ENCODE data around the gene OR9A2. TPM values are rescaled to one million over a fixed set of nuclear protein-coding genes. Genes with fewer than 3 reads are reported as not detected.

OR9A2 gene
- total and polyA plus RNA-seq, 11 donors = 0.29 TPM; not detected in 10

DNA sequence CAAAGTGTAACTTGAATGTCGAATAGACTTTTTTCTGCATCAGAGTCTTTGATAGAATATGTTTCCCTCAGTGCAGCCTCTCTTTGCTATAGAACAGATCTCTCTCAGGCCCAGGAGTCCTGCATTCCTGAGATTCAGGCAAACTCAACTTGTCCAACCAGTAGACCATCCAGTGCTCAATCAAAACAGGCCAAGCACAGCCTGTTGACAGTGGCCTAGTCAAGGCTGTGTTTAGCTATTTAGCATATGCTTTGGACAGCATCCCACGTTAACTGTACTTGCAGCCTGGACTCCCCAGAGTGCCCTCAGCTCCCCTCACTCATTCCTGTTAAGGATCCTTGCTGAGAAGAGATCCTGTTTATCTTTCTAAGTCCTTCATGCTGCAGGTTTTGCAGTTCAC, 41.5 kb upstream of the OR9A2 start:
- no peak for ATAC-seq

DNA sequence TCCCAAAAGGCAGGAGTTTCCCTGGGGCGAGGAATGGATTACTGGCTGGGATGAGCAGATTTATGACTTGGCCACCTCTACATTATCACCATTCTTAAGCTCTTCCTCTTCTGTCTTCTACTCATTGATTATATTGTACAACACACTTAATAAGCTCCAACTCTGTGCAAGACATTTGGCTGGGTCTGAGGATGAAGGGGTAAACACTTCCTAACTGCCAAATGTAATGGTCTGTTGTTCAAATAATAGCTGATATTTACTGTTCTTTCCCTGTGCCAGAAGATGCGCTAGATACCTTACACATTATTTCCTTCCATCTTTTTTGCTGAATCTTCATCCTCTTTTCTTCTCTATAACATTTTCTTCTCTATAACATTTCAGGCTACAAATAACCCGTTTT, 36.8 kb upstream of the OR9A2 start:
- ATAC-seq (no peak), DNase-seq (no peak)
- Histone ChIP-seq H3K27me3 (no peaks in the 10 kb centered on the region), H3K27ac (no peak overlapping the region), H3K4me1 (no peaks in the 10 kb centered on the region), H3K9me3 (peaks cover 0 to 3% (median 0%) of the 10 kb centered on the region in 12 donors), H3K36me3 (no peaks in the 10 kb centered on the region), H3K4me3 (no peak overlapping the region)
- no peak for TF ChIP-seq POLR2A (IDR thresholded peaks at IDR 0.05)
- TF ChIP-seq, protein P1, sequence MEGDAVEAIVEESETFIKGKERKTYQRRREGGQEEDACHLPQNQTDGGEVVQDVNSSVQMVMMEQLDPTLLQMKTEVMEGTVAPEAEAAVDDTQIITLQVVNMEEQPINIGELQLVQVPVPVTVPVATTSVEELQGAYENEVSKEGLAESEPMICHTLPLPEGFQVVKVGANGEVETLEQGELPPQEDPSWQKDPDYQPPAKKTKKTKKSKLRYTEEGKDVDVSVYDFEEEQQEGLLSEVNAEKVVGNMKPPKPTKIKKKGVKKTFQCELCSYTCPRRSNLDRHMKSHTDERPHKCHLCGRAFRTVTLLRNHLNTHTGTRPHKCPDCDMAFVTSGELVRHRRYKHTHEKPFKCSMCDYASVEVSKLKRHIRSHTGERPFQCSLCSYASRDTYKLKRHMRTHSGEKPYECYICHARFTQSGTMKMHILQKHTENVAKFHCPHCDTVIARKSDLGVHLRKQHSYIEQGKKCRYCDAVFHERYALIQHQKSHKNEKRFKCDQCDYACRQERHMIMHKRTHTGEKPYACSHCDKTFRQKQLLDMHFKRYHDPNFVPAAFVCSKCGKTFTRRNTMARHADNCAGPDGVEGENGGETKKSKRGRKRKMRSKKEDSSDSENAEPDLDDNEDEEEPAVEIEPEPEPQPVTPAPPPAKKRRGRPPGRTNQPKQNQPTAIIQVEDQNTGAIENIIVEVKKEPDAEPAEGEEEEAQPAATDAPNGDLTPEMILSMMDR (IDR thresholded peaks at IDR 0.05) = no peak
- intact Hi-C loops (cut with DNase I) = no loop called here
- WGBS, 4 donors = 74 to 83% (median 78%) methylated on average over 3 of the region's 3 CpGs

More for the DNA sequence above, 41.5 kb upstream of the OR9A2 start:
- Histone ChIP-seq H3K9me3 (peaks cover 0 to 3% (median 0%) of the 10 kb centered on the region in 12 donors), H3K4me3 (no peak overlapping the region), H3K27me3 (no peaks in the 10 kb centered on the region), H3K36me3 (no peaks in the 10 kb centered on the region), H3K4me1 (no peaks in the 10 kb centered on the region), H3K27ac (no peak overlapping the region)
- TF ChIP-seq, protein P1 (IDR thresholded peaks at IDR 0.05) = no peak
- TF ChIP-seq POLR2A (IDR thresholded peaks at IDR 0.05) = no peak
- no peak for DNase-seq
- WGBS, 4 donors = 54 to 64% (median 59%) methylated on average over 2 of the region's 2 CpGs
- intact Hi-C loops (cut with DNase I) = no loop called here

DNA sequence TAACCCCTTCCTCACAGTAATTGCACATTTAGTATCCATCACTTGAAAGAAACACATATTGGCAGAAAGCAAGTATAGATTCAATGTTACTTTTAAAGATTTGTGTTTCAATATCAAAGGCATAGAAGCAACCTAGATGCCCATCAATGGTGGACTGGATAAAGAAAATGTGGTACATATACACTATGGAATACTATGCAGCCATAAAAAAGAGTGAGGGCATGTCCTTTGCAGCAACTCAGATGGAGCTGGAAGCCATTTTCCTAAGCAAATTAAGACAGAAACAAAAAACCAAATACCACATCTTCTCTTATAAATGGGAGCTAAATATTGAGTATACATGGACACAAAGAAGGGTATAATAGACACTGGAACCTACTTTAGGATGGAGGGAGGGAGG, 28.8 kb upstream of the OR9A2 start:
- Histone ChIP-seq H3K36me3 (no peaks in the 10 kb centered on the region), H3K9me3 (peaks cover 0 to 6% (median 0%) of the 10 kb centered on the region in 12 donors), H3K27me3 (no peaks in the 10 kb centered on the region), H3K4me3 (no peak overlapping the region), H3K27ac (no peak overlapping the region), H3K4me1 (peaks cover 0 to 3% (median 0%) of the 10 kb centered on the region in 12 donors)
- no peak for TF ChIP-seq POLR2A (IDR thresholded peaks at IDR 0.05)
- TF ChIP-seq, protein P1 (IDR thresholded peaks at IDR 0.05) = no peak
- intact Hi-C loops (cut with DNase I) = no loop called here
- no peak for ATAC-seq
- DNase-seq = no peak

DNA sequence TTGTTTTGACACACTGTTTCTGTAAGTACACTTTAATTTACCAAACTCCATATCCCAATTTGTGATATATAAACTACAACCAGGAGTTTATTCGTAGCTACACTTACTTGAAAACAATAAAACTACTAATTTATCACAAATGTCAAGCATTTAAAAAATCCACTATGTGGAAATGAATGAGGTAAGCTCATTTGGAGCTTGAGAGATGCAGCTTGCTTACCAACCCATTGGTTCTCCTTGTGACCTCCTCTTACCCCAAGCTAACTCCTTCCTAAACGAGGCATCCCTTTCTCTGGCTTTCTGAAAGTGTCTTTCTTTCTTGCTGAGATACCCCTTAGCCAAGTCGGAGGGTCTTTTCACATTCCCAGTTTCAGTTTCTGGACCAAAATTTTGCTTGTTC, 27.7 kb upstream of the OR9A2 start:
- DNase-seq = no peak
- H3K4me3 ChIP-seq = no peak overlapping the region
- 60 to 67% (median 65%) methylated on average over 3 of the region's 3 CpGs for WGBS, 4 donors
- H3K4me1 ChIP-seq = peaks cover 0 to 10% (median 3%) of the 10 kb centered on the region in 12 donors
- peaks cover 0 to 6% (median 0%) of the 10 kb centered on the region in 12 donors for H3K9me3 ChIP-seq
- H3K27me3 ChIP-seq = no peaks in the 10 kb centered on the region
- TF ChIP-seq, protein P1 (IDR thresholded peaks at IDR 0.05) = no peak
- no peak for TF ChIP-seq POLR2A (IDR thresholded peaks at IDR 0.05)
- no peaks in the 10 kb centered on the region for H3K36me3 ChIP-seq
- H3K27ac ChIP-seq = no peak overlapping the region
- intact Hi-C loops (cut with DNase I) = no loop called here
- no peak for ATAC-seq

Measured in heart left ventricle (tissue), 16 donors.